G401 (cell line): Measurements from ENCODE around the gene TMPRSS5. TPM values are rescaled to one million over a fixed set of nuclear protein-coding genes. Genes with fewer than 3 reads are reported as not detected.
"Not testable (repeated sequence)": the region's sequence is repeated elsewhere in the genome, so short reads cannot be mapped to it uniquely, and the experiment has no call there.

Experiments
- DNase-seq: peaks from one replicate; pipeline ENCODE4 v3.0.0-alpha.2; 2015; ENCODE audit warnings: low spot score
- in situ Hi-C: cut with HindIII; loops from 2 replicates; pipeline ENCODE4 v1.10.0; 2016; ENCODE audit warnings: low sequenced_read_pairs, mixed read lengths
- total RNA-seq: library from RNA; depleted of rRNA; stranded (reverse); fragments of >200 nt; shearing (Covaris generic); gene quantifications from 2 replicates; pipeline ENCODE4 v1.2.3, GENCODE V29; 2014

TMPRSS5 gene
- total RNA-seq, 1 experiment from 2014 or later, result not detected

DNA sequence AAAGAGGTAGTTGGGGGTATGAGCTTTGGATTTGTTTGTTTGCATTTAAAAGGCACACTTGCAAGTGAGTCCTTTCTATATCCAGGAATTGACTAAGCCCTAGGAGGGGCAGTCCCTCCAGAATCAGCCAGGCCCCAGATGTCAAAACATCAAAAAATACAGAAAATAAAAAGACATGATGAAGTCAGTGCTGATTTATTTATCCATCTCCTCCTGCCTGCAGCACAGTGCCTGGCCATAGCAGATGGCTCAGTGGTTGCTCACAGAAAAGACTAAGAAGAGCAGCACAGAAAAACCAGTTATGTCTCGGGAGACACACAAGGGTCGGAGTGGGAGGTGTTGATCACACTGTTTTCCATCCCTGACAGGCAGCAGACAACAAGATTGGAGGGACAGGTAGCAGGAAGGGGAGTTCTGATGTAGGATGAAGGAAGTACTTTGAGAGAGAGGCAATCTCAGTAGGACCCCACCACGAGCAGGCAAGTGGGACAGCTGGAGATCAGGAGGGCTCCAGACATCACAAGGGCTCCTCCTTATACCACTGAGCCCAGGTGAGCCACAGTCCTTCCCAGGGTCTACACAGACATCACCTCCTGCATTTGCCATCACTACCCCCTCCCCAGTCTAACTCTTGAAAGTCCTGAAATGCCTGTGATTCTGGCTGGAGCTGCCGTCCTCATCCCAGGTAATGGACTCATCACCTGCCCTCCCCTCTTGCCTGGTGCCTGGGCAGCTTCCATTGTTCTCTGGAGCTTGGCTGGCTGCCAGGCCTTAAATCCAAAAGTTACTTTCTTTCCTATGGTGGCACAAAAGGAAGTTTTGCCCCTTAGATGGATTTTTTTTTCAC, 32.3 kb downstream of the TMPRSS5 start:
- in situ Hi-C loops, result no loop called here
- DNase-seq, result no peak

DNA sequence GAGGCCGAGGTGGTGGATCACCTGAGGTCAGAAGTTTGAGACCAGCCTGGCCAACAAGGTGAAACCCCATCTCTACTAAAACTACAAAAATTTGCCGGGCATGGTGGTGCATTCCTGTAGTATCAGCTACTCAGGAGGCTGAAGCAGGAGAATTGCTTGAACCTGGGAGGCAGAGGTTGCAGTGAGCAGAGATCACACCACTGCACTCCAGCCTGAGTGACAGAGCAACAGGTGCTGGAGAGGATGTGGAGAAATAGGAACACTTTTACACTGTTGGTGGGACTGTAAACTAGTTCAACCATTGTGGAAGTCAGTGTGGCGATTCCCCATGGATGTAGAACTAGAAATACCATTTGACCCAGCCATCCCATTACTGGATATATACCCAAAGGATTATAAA, 34.2 kb downstream of the TMPRSS5 start:
- in situ Hi-C loops, DNase-seq: not testable (repeated sequence)

DNA sequence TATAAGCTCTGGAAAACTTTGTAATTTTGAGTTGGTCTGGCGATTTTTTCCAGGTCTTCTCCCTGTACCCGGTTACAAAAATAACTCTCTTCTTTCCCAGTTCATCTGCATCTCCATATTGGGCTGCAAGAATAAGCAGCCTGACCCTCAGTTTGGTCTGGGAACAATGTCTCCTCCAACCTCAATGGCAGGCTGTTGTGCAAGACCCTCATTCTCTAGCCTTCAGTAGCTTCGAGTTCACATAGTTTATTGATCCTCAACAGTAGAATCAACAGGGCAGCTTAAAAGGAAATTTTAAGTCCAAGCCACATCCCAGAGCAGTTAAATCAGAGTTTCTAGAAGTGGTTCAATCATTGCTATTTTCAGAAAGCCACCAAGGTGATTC, 35.3 kb downstream of the TMPRSS5 start:
- in situ Hi-C loops, result no loop called here
- no peak for DNase-seq

DNA sequence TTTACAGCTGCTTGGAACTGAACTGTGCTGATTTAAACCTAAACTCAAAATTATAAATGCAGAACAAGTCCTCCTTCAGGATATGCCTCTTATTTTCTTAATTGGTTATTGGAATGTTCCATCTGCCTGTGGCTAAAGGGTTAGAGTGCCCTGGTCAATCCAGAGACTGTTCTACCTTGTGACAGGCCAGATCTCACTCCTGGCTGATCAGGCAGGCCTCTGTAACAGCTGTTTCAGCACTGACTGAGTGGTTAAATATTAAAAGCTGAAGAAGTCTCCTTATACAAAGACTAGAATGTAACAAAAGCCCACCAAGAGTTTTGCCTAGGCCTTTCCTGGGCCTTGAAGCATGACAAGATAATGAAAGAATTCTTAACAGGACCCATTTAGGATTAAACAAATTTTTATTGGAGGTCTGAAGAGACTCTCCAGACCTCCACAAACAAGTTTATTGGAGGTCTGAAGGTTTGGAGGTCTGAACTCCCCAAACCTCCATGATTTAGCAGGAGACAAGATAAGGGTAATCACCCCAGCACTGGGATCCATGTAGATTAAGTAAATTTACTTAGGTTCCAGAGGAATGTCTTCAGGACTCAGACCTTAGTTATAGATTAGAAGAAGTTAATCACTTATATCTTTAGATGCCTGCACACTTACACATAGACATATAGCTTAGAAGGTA, 35.8 kb downstream of the TMPRSS5 start:
- in situ Hi-C loops, result no loop called here
- DNase-seq, result no peak

DNA sequence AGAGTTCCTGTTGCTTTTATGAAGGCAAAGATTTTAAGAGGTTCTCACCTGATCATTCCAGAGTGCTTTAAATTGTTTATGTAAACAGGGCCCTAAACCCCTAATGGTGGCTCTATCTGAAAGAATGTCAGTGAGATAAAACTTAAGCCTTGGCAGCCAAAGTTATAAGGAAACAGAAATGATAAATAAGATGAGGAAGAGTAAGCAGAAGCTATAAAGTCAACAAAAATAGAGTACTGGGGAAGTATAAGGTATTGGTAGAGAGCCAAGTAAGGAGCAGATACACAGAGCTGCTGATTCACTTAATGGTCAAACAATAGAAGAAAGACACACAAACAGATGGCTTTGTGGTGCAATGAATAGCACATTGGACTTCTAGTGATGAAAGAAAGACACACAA, 37.9 kb downstream of the TMPRSS5 start:
- DNase-seq, result no peak
- in situ Hi-C loops, result no loop called here

DNA sequence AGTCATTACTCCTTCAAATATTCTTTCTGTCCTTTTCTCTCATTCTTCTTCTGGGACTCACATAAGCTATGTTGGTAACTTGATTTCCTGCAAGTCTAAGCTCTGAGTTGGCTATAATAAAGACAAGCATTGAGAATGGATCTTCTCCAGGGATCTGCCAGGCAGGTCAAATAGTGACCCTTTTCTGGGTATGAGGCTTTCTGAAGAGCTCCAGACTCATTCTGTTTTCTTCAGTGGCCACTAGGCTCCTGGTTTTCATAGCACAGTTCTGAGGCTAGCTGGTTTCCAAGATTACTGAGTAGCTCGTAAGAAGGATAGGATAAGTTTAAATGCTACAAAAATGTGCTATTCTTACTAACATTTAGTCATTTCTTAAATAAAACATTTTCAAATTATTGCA, 38.3 kb downstream of the TMPRSS5 start:
- in situ Hi-C loops, result no loop called here
- no peak for DNase-seq

DNA sequence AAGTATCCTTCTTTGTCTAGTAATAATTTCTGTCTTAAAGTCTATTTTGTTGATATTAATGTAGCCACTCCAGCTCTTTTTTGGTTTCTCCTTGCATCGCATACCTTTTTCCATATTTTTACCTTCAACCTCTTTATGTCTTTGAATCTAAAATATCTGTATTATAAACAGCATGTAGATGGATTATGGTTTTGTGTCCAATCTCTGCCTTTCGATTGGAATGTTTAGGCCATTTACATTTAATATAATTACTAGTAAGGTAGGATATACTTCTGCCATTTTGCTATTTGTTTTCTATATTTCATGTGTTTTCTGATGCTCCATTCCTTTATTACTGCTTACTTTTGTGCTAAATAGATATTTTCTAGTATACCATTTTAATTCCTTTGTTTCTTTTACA, 39.5 kb downstream of the TMPRSS5 start:
- DNase-seq, result no peak
- in situ Hi-C loops, result no loop called here

DNA sequence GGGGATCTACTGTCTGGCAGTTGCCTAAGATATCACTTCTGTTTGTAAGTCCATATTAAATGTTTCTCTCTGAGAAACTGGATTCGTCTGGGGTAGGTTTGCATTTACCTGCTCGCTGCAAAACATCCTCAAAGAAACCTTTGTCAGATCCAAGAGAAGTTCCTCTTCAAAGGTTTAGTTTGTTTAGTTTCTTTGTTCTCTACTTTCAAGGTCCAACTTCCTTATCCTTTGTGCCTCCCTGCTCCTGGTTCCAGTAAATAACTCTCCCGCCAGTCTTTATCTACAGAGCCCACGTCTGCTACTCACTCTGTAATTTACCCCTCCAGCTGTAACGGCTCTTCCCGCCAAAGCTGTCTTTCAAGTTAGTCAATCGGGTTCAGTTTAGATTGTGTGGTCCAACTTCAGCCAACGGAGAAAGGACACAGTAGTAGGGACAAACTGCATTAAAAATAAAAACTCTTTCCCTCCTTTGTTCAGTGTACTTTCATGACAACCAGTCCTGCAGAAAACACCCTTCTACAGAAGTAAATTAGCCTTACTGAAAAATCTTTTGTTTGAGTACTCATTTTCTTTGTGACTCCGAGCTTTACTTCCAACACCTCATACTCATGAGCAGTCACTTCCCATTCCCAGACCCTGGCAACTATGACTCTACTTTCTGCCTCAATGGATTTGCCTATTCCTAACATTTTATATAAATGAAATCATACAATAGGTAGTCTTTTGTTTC, 41.0 kb downstream of the TMPRSS5 start:
- in situ Hi-C loops, result no loop called here
- DNase-seq, result no peak

DNA sequence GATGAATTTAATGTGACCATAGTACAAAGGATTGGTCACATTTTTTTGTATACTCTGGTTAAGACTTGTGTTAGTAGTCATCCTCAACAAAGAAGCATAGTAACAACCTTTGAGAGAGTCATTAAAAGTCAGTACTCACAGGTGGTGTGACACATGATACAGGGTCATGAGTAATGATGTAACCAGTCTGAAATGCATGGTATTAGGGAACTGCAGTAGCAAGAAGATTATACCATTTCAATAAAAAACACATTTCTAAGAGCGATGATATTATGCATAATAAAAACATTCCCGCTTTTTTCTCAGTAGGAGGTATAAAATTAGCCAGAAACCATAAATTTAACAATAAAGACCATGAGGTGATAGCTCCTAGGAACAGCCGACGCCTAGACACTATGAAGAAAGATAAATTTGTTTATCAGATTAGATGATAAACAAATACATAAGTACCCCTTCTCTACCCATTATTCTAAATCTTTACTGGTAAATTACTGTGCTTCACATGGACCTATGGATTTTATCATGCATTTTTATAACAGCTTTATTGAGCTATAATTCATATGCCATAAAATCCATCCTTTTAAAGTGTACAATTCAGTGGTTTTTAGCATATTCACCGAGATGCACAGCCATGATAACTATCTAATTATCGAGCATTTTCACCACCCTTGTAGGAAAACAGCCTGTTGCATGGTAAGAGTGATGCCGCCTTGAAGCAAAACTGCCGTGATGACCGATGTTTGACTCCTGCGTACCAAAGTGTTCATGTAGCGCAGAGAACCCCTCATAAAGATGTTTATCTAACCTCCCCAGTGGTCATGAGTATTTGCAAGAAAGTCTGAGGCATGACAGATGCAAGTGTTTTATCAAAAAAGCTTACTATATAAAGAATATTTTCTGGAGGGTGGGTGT, 41.8 kb downstream of the TMPRSS5 start:
- in situ Hi-C loops, result no loop called here
- DNase-seq, result no peak

DNA sequence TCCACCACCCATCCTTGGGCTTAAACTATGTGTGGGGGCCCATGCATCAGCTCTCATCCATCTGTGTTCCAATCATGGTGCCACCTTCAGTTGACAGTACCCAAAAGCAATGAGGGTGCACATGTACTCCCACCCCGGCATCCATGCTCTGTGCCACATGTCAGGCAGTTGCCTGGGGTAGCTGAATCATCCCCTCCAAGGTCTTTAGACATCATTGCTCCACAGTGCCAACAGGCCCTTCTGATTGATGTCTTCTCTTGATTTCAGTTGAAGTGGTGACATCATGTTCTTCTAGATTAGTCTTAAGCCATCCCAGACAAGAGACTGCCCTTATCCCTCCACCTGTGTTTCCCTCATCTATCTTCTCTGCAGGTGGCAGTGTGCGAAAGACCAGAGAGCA, 42.5 kb downstream of the TMPRSS5 start:
- in situ Hi-C loops, result no loop called here
- DNase-seq, result no peak

DNA sequence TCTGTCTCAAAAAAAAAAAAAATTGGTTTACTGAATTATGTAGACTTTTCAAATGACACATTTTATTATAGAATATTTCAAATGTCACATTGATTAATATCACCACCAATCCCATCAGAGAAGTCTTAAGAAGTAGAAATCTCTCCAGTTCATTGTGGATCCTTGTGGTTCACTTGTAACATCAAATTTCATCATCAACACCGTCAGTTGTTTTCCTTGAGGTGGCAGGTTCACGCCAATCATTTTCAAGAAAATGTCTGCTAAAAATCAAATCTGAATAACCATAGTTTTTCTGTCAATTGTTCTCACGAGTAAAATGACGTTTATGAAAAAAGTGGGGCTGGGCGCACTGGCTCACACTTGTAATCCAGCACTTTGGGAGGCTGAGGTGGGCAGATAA, 50.3 kb downstream of the TMPRSS5 start:
- in situ Hi-C loops, result no loop called here

DNA sequence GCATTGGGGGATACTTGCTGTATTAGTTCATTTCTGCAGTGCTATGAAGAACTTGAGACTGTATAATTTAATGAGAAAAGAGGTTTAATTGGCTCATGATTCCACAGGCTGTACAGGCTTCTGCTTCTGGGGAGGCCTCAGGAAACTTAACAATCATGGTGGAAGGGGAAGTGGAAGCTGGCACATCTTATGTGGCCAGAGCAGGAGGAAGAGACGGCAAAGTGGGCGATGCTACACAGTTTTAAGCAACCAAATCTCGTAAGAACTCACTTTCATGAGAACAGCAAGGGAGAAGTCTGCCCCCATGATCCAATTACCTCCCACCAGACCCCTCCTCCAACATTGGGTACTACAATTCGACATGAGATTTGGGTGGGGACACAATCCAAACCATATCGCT, 55.1 kb downstream of the TMPRSS5 start:
- no peak for DNase-seq
- in situ Hi-C loops, result no loop called here

More for the DNA sequence above, 50.3 kb downstream of the TMPRSS5 start:
- no peak for DNase-seq

DNA sequence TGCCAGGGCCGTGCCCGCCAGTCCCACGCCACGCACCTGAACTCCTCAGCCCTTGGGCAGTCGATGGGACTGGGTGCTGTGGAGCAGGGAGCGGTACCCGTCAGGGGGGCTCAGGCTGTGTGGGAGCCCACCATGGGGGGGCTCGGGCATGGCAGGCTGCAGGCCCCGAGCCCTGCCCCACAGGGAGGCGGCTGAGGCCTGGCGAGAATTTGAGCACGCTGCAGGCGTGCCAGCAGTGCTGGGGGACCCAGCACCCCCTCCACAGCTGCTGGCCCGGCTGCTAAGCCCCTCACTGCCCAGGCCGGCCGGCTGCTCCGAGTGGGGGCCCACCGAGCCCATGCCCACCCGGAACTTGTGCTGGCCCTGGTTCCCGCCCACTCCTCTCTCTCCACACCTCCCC, 56.8 kb downstream of the TMPRSS5 start:
- in situ Hi-C loops, result no loop called here
- DNase-seq, result no peak

DNA sequence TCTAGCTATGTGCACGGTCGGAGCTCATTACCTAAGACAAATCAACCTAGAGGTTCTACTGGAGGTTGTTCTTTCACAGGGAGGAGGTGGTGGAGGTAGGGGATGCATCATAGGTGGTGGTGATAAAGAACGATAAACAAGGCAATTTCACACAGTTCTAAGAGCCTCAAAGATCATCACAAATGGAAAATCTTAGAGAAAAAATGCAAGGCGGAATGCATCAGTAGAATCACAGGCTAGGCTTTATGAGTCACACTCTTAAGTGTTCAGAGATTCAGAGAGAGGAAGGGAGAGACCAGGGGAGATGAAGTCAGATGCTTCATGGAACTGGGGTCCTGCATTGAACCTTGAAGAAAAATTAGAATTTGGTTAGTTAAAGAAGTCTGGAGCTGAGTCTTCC, 58.3 kb downstream of the TMPRSS5 start:
- DNase-seq, result no peak
- in situ Hi-C loops, result no loop called here

DNA sequence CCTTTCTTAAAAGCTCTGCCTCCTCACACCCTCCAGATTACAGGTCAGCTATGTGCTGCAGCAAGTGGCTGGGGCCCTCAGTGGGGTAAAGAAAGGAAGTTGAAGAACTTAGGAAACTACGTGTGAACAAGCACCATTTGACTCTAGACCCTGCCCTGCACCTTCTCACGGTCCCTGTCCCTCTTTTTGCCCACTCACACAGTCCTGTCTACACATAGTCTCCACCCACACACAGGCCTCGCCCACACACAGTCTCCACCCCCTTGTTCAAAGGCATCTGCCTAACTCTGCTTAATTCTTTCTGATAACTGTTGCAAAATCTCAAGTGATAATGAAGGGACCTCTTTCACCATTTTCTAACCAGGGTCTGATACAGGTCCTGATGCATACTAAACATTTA, 59.0 kb downstream of the TMPRSS5 start:
- in situ Hi-C loops, result no loop called here
- no peak for DNase-seq

DNA sequence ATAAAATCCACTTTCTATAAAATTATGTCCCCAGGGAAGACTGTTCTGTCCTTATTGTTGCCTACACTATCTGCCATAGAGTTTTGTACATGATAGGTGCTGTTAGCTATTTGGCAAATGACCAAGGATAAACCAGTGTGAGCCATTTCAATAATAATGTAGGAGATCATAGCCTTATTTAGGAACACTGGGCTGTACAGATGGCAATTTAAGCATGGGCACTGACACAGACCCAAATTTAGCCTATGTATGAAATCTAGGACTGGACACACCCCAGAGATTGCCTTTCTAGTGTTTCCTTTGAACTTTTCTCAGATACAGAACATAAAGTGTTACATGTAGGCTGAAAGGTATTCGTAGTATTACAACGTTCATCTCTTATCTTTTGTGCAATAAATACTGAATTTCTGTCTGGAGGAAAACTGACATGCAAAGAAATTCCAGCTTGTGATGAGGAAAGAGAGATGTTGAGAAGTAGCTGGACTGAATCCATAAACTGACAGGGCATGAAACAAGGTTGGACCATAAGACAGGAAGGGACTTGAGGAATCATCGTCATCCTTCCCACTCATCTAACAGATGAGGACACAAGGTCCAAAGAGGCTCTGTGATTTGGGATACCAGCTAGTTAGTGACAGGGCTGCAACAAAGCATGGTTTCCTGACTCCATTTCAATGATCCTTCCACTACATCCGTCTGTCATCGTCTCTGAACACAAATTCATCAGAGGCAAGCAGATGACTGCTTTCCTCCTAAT, 60.3 kb downstream of the TMPRSS5 start:
- in situ Hi-C loops, result no loop called here
- DNase-seq, result no peak

DNA sequence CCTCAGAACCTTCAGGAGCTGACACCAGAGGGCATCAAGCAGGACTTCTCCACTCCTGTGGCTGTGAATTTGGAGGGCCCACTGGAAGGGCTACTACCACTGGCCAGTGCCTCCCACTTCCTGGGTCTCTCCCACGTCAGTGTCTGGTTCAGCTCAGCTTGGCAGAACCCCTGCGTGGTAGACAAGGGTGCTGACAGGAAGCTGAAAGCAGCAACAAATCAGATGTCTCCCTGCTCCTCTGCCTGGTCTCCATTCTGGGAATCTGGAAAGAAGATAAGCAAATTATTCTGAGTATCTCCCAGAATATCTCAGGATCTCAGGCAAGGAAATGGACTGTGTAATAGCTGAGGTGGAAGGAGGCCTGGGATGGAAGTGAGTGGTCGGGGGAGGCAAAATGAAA, 61.5 kb downstream of the TMPRSS5 start:
- no peak for DNase-seq
- in situ Hi-C loops, result no loop called here

DNA sequence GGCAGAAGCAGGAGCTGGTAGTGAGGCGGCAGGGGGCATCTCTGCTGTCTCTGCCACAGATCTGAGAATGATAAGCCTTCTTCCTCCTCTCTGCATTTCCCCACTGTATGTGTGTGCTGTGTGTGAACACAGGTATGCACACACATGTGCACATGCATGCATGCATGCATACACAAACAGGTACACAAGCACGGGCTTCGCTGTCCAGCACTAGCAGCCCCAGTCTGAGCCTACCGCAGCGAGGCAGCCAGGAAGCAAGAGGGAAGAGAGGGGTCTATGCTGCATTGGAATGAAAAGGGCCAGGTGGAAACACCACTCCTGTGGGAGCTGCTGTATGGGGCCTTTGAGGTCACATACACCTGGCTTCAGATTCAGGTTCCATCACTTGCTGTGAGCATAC, 62.4 kb downstream of the TMPRSS5 start:
- DNase-seq, result no peak
- in situ Hi-C loops, result no loop called here
